K562 (cell line): ENCODE measurements around the gene MOG. TPM values are rescaled to one million over a fixed set of nuclear protein-coding genes. Genes with fewer than 3 reads are reported as not detected.

Experiments used
- ATAC-seq: fragments of 200-7000 bp; cut with Tn5 transposase; 3 replicates; pipeline ENCODE4 v1.9.1; 2020; ENCODE audit warnings: moderate library complexity
- BruUV-seq: library from RNA; stranded (reverse); fragments of 400-500 nt; replicated peaks from 2 replicates; lab custom pipeline; 2021; lab: Mats Ljungman, UMichigan
- CTCF ChIA-PET: fragments of 300-600 bp; formaldehyde crosslinking; extraction: SDS; loops from one replicate; lab custom pipeline; 2021; ENCODE audit warnings: low intra/inter-chr PET ratio; lab: Yijun Ruan, JAX
- POLR2A ChIA-PET: fragments of 300-600, 350-650 bp; sonication (Branson Sonifier 250); formaldehyde crosslinking; extraction: SDS; loops from one replicate; lab custom pipeline; 2021; ENCODE audit warnings: antibody characterized with exemption, inconsistent platforms; lab: Yijun Ruan, JAX
- DNase-seq, 4 experiments: peaks; one replicate each; pipeline versions ENCODE4 v3.0.0 to v3.0.0-alpha.2; 2011 to 2018; ENCODE audit warnings: low spot score in 3 of 4, mixed read lengths in 3 of 4; ENCODE audit errors: extremely low read depth in 1 of 4
- FAIRE-seq: peaks from 2 replicates; lab custom pipeline; 2011; peaks lifted over from hg19 to GRCh38; lab: Jason Lieb, UNC
- H2AFZ ChIP-seq: 2 replicates; pipeline ENCODE4 v1.6.0; 2011; ENCODE audit warnings: low read depth, low read length, control low read depth, inconsistent platforms
- H3K27ac ChIP-seq: fragments of 200-600 bp; 3 replicates; pipeline ENCODE4 v1.8.0; 2011; ENCODE audit warnings: low read depth, mild to moderate bottlenecking, control low read depth, inconsistent platforms, low read length, moderate library complexity, mixed read lengths; ENCODE audit errors: extremely low read depth
- H3K27me3 ChIP-seq, 2 experiments: fragments of 300-600 bp in 1 of 2; 2 replicates in 1 of 2; 3 replicates in 1 of 2; pipeline versions ENCODE4 v1.6.0 to v1.8.0; 2011; ENCODE audit warnings: inconsistent platforms in 2 of 2, low read length in 2 of 2, mild to moderate bottlenecking in 1 of 2, mixed read lengths in 1 of 2, moderate library complexity in 1 of 2; ENCODE audit not compliant: control insufficient read depth in 2 of 2, insufficient read depth in 2 of 2
- H3K36me3 ChIP-seq: fragments of 300-600 bp; 3 replicates; pipeline ENCODE4 v1.8.0; 2011; ENCODE audit warnings: mild to moderate bottlenecking, low read length, inconsistent platforms; ENCODE audit not compliant: control insufficient read depth, insufficient read depth
- H3K4me1 ChIP-seq, 2 experiments: fragments of 200-600 bp in 1 of 2; replicated peaks in 1 of 2; 2 replicates in 1 of 2; 3 replicates in 1 of 2; pipeline versions ENCODE4 v1.5.1 to v1.8.0; 2011; ENCODE audit warnings: inconsistent platforms in 2 of 2, low read length in 2 of 2, mild to moderate bottlenecking in 1 of 2, mixed read lengths in 1 of 2, moderate library complexity in 1 of 2; ENCODE audit not compliant: control insufficient read depth in 2 of 2, insufficient read depth in 2 of 2
- H3K4me2 ChIP-seq: 2 replicates; pipeline ENCODE4 v1.6.1; 2011; ENCODE audit warnings: low read length, control low read depth, inconsistent platforms, mixed read lengths; ENCODE audit not compliant: insufficient read depth
- H3K4me3 ChIP-seq: fragments of 200-600 bp; sonication (generic), shearing (Covaris generic); 2 replicates; pipeline ENCODE4 v1.5.1; 2016; ENCODE audit warnings: control low read depth, inconsistent platforms
- H3K79me2 ChIP-seq: fragments of 200-600 bp; 3 replicates; pipeline ENCODE4 v1.8.0; 2011; ENCODE audit warnings: low read length, inconsistent platforms; ENCODE audit not compliant: control insufficient read depth, insufficient read depth
- H3K9ac ChIP-seq, 2 experiments: 2 replicates each; pipeline versions ENCODE4 v1.6.0 to v1.6.1; 2011; ENCODE audit warnings: low read depth in 2 of 2, low read length in 2 of 2, control low read depth in 1 of 2, inconsistent platforms in 1 of 2, mild to moderate bottlenecking in 1 of 2, mixed read lengths in 1 of 2; ENCODE audit not compliant: insufficient read depth in 1 of 2
- H3K9me1 ChIP-seq: one replicate; pipeline ENCODE4 v1.6.0; 2011; ENCODE audit warnings: inconsistent platforms, mild to moderate bottlenecking, low read length, moderate library complexity; ENCODE audit not compliant: control insufficient read depth, insufficient read depth
- H3K9me3 ChIP-seq: replicated peaks from 2 replicates; pipeline ENCODE4 v1.5.1; 2011; ENCODE audit warnings: low read depth, low read length, inconsistent platforms; ENCODE audit not compliant: control insufficient read depth, insufficient read depth
- H4K20me1 ChIP-seq: replicated peaks from 2 replicates; pipeline ENCODE4 v1.6.1; 2011; ENCODE audit warnings: low read length, inconsistent platforms, mixed read lengths; ENCODE audit not compliant: control insufficient read depth, insufficient read depth
- E2F8 ChIP-seq: fragments of 450-650 bp; IDR thresholded peaks from 2 replicates; pipeline ENCODE4 v1.7.1; 2018; ENCODE audit warnings: mild to moderate bottlenecking, low read depth; ENCODE audit not compliant: partially characterized antibody
- ELK3 ChIP-seq: fragments of 450-650 bp; formaldehyde crosslinking; IDR thresholded peaks from 2 replicates; pipeline ENCODE4 v1.4.0; 2020; ENCODE audit warnings: mild to moderate bottlenecking
- FOXJ3 ChIP-seq: sonication (generic); formaldehyde crosslinking; IDR thresholded peaks from 2 replicates; pipeline ENCODE4 v1.4.0; 2020; ENCODE audit warnings: mild to moderate bottlenecking, missing genetic modification reagents
- GABPB2 ChIP-seq: fragments of 250-450 bp; sonication (Bioruptor Pico); conservative IDR thresholded peaks from 2 replicates; pipeline ENCODE4 v1.5.1; 2021; ENCODE audit warnings: mild to moderate bottlenecking
- KLF1 ChIP-seq: fragments of 450-650 bp; IDR thresholded peaks from 2 replicates; pipeline ENCODE4 v1.6.1; 2016; ENCODE audit warnings: missing genetic modification characterization, missing compliant biosample characterization
- NBN ChIP-seq: fragments of 450-650 bp; IDR thresholded peaks from 2 replicates; pipeline ENCODE4 v1.6.1; 2016; ENCODE audit warnings: low read depth, mild to moderate bottlenecking
- NCOA6 ChIP-seq: fragments of 450-650 bp; IDR thresholded peaks from 2 replicates; pipeline ENCODE4 v1.6.1; 2017; ENCODE audit warnings: mild to moderate bottlenecking
- POLR2H ChIP-seq: IDR thresholded peaks from 2 replicates; pipeline ENCODE4 v1.6.1; 2016; ENCODE audit warnings: missing genetic modification characterization, low read depth, mild to moderate bottlenecking, control low read depth, missing compliant biosample characterization, moderate library complexity
- RFX5 ChIP-seq: IDR thresholded peaks from 2 replicates; pipeline ENCODE4 v1.6.1; 2011; ENCODE audit warnings: low read depth, mild to moderate bottlenecking, improper control_type of control experiment, low read length
- ZNF436 ChIP-seq: fragments of 250-450, 450-650 bp; sonication (Bioruptor Pico); formaldehyde crosslinking; IDR thresholded peaks from 2 replicates; pipeline ENCODE4 v1.7.0; 2020; ENCODE audit warnings: mild to moderate bottlenecking
- ZNF551 ChIP-seq: fragments of 250-450 bp; sonication (Bioruptor Pico); IDR thresholded peaks from 2 replicates; pipeline ENCODE4 v1.5.0; 2021; ENCODE audit warnings: mild to moderate bottlenecking, moderate library complexity
- WGBS: fragments of 100-300 bp; shearing (Covaris generic); methylation state at CpG from one replicate; pipeline ENCODE4 v1.1.6; 2016; ENCODE audit warnings: low coverage, mixed read lengths; ENCODE audit not compliant: insufficient coverage; ENCODE audit errors: missing lambda C conversion rate; 5-methylcytosine and 5-hydroxymethylcytosine counted together
- in situ Hi-C: fragments of 300-500 bp; cut with MboI; formaldehyde crosslinking; loops from 4 replicates; pipeline ENCODE4 v1.15.0; 2018; ENCODE audit warnings: inconsistent platforms, mixed read lengths
- intact Hi-C: fragments of 100-400 bp; cut with micrococcal nuclease; formaldehyde crosslinking; loops from 2 replicates; pipeline ENCODE4 v1.14.2; 2022
- polyA plus RNA-seq, 8 experiments: library from polyadenylated mRNA; depleted of rRNA in 4 of 8; stranded (reverse) in 5 of 8; unstranded in 3 of 8; fragments of >200 nt; fragmentation: Nextera tagmentation in 2 of 8; fragmentation: Illumina TruSeq in 1 of 8; extraction: Ambion mirVana in 2 of 8; extraction: Trizol in 1 of 8; gene quantifications; 2 replicates each; pipeline versions ENCODE4 v1.2.1 to v1.2.3, GENCODE V29; 2011 to 2014; ENCODE audit warnings: inconsistent platforms in 1 of 8, missing spikeins in 1 of 8
- total RNA-seq, 7 experiments: library from RNA; depleted of rRNA in 6 of 7; stranded (reverse); fragments of >200 nt in 6 of 7; fragmentation: Illumina TruSeq in 2 of 7; extraction: Trizol in 2 of 7; gene quantifications; 2 replicates each; pipeline versions ENCODE4 v1.2.1 to v1.2.3, GENCODE V29; 2011 to 2021; ENCODE audit warnings: low replicate concordance in 1 of 7

The MOG gene
- total and polyA plus RNA-seq, 9 of the 15 experiments (the other 6 are each of a cell fraction or from before 2014, with no cell fraction given) = not detected

- H3K4me2 ChIP-seq = no peak overlapping the region
- BruUV-seq = no TSS peak
- H3K27me3 ChIP-seq = peaks cover 22 to 40% of the 10 kb centered on the region in 2 experiments; a peak in 4 of 5 replicates
Observed at GRCh38 chr6:29678114-29678513, 21.2 kb downstream of the MOG start.

More at GRCh38 chr6:29678114-29678513, 21.2 kb downstream of the MOG start:
- Histone ChIP-seq H3K27ac (no peak overlapping the region), H3K9ac (no peak overlapping the region), H2AFZ (no peak overlapping the region), H3K36me3 (no peaks in the 10 kb centered on the region), H3K79me2 (no peaks in the 10 kb centered on the region), H3K9me1 (no peaks in the 10 kb centered on the region), H3K4me3 (no peak overlapping the region), H4K20me1 (no peaks in the 10 kb centered on the region), H3K4me1 (peaks cover 0 to 9% of the 10 kb centered on the region in 2 experiments; a peak in 2 of 5 replicates), H3K9me3 (no peaks in the 10 kb centered on the region)
- 0% methylated on average over 5 of the region's 5 CpGs for WGBS
- TF ChIP-seq RFX5 (no peak), NCOA6 (no peak), GABPB2 (CRISPR knock-in tag) (no peak), ELK3 (no peak), KLF1 (tag) (no peak), ZNF436 (CRISPR knock-in tag) (no peak), POLR2H (tag) (no peak), ZNF551 (CRISPR knock-in tag) (no peak), FOXJ3 (CRISPR knock-in tag) (no peak), E2F8 (no peak), NBN (no peak)
- FAIRE-seq (peak; percentile 46), DNase-seq (no peak), ATAC-seq (no peak)
- intact Hi-C loops (no loop called here), in situ Hi-C loops (no loop called here)
- POLR2A ChIA-PET = no interaction called here
- CTCF ChIA-PET = no interaction called here
